Progenitor cell of endocrine pancreas (in vitro differentiated cells): ENCODE data around the gene MFN1. TPM values are rescaled to one million over a fixed set of nuclear protein-coding genes. Genes with fewer than 3 reads are reported as not detected.

ENCODE experiments used
- DNase-seq: peaks from one replicate; pipeline ENCODE4 v3.0.0; 2021; ENCODE audit warnings: low spot score; ENCODE audit not compliant: unreplicated experiment
- H3K27ac Mint-ChIP-seq: 2 replicates; pipeline ENCODE4 v1.8.0; 2021; ENCODE audit warnings: mild to moderate bottlenecking, moderate library complexity, mixed read lengths
- H3K27me3 Mint-ChIP-seq: 2 replicates; pipeline ENCODE4 v1.8.0; 2021; ENCODE audit warnings: mixed read lengths
- H3K36me3 Mint-ChIP-seq: 2 replicates; pipeline ENCODE4 v1.8.0; 2022; ENCODE audit warnings: mixed read lengths; ENCODE audit not compliant: insufficient read depth
- H3K4me1 Mint-ChIP-seq: 2 replicates; pipeline ENCODE4 v1.8.0; 2021; ENCODE audit warnings: low read depth, mixed read lengths
- H3K4me3 Mint-ChIP-seq: 2 replicates; pipeline ENCODE4 v1.8.0; 2021; ENCODE audit warnings: low read depth, mild to moderate bottlenecking, moderate library complexity, mixed read lengths
- H3K9me3 Mint-ChIP-seq: 2 replicates; pipeline ENCODE4 v1.8.0; 2021; ENCODE audit warnings: low read depth, mixed read lengths
- CTCF ChIP-seq: fragments of 200-600 bp; sonication (generic); IDR thresholded peaks from one replicate; pipeline ENCODE4 v1.5.0; 2021; ENCODE audit warnings: antibody characterized with exemption, mild to moderate bottlenecking; ENCODE audit not compliant: unreplicated experiment
- long read RNA-seq: library from polyadenylated mRNA; unstranded; transcript quantifications from one replicate; pipeline ENCODE4 v2.0.0, GENCODE V29; 2020
- total RNA-seq: library from RNA; stranded (reverse); gene quantifications from 2 replicates; pipeline ENCODE4 v1.2.1, GENCODE V29; 2021

The MFN1 gene
- 61.1 and 64.8 TPM in 2 replicates for total RNA-seq
- long read RNA-seq, full-length matches to known transcripts, result 50 of 118 reads
- long read RNA-seq, partial matches to known transcripts, result 44 of 118 reads
- long read RNA-seq, other reads (novel, unspliced or antisense), result 24 of 118 reads

- Mint-ChIP-seq H3K36me3 (peaks cover 5% of the 10 kb centered on the region), H3K9me3 (no peaks in the 10 kb centered on the region), H3K27me3 (no peaks in the 10 kb centered on the region), H3K27ac (peak within 1 kb of the TSS; percentile 98), H3K4me3 (peak within 1 kb of the TSS; percentile 100), H3K4me1 (peaks cover 10% of the 10 kb centered on the region)
- TF ChIP-seq CTCF, result no peak
- DNase-seq, result peak; percentile 68
These were observed at the start of gene MFN1 for GRCh38 chr3:179347345-179348194. TSS of gene MFN1 (plus strand) at chr3:179347709. CDS start at chr3:179348852, 1,143 bp downstream.

DNA sequence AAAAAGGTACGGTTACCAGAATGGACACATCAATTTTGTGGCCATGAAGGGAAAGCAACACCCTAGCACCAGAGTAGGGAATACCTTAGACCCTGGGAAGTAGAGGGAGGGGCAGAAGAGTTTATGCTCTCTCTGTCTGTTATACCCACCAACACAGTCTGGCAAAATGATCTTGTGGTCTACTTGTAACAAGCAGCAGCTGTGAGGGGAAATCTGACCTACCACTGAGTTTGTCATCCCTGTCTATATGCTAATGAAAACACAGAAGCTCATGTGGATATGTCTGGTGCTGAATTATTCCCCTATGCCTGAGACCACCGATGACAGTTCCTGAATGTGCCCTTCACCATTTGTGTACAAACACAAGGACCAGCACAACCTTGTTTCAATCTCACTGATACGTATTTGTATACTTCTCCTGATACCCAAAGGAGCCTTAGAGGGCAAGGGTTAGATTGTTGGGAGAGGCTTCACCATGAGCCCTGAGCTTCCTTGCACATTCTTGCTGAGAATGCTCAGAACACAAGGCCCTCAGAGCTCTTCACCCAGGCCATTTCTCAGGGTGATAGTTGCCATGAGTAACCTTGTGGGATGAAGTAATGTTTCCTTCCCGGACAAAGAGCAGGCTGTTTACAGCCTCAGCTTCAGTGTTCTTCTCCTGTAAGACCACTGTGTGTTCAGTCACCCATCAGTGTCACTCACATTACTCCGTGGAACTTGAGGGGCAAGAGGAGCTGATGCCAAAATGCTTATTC, 49.4 kb upstream of the MFN1 start:
- H3K9me3 Mint-ChIP-seq, result peaks cover 13% of the 10 kb centered on the region
- peak overlapping the region; percentile 86 for H3K27ac Mint-ChIP-seq
- H3K4me1 Mint-ChIP-seq, result peaks cover 6% of the 10 kb centered on the region
- no peaks in the 10 kb centered on the region for H3K27me3 Mint-ChIP-seq
- no peak for TF ChIP-seq CTCF
- H3K4me3 Mint-ChIP-seq, result no peak overlapping the region
- DNase-seq, result no peak
- H3K36me3 Mint-ChIP-seq, result no peaks in the 10 kb centered on the region

DNA sequence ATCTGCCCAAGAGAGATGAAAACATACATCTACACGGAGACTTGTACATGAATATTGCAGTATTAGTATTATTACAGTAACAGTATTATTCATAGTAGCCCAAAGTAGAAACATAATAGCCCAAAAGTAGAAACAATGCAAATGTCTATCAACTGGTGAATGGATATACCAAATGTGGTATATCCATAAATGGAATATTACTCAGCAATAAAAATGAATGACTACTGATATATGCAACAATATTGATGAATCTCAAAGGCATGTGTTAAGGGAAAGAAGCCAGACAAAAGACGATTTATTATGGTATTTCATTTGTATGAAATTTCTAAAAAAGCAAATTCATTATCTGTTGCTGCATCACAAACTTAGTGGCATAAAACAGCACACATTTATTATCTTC, 48.2 kb upstream of the MFN1 start:
- TF ChIP-seq CTCF, result no peak
- no peak overlapping the region for H3K27ac Mint-ChIP-seq
- H3K4me3 Mint-ChIP-seq, result no peak overlapping the region
- no peak for DNase-seq
- peaks cover 6% of the 10 kb centered on the region for H3K4me1 Mint-ChIP-seq
- no peaks in the 10 kb centered on the region for H3K27me3 Mint-ChIP-seq
- peaks cover 13% of the 10 kb centered on the region for H3K9me3 Mint-ChIP-seq
- no peaks in the 10 kb centered on the region for H3K36me3 Mint-ChIP-seq

- Mint-ChIP-seq H3K36me3 (no peaks in the 10 kb centered on the region), H3K4me1 (peaks cover 6% of the 10 kb centered on the region), H3K27me3 (no peaks in the 10 kb centered on the region), H3K27ac (no peak overlapping the region), H3K4me3 (no peak overlapping the region), H3K9me3 (peaks cover 13% of the 10 kb centered on the region)
- no peak for TF ChIP-seq CTCF
- no peak for DNase-seq
These were observed 47.4 kb upstream of the MFN1 start for GRCh38 chr3:179299999-179300613.

DNA sequence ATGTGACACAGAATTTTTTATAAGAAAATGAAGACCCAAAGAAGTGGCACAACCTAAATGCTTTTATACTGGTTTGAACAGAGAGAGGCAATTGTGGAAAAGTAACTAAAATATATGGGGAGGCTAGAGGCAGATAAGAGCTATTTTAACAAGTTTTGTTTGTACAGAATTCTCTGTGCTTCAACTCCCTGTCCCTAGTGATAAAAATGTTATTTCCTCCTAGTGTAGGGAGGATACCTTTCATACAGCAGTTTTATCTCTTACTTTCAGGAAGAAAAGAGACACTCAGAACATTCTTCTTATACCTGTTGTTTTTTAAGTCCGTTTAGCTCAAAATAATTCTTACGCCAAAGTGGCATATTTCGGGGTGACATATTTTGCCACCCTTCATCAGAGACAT, 45.9 kb upstream of the MFN1 start:
- no peak for DNase-seq
- Mint-ChIP-seq H3K27me3 (no peaks in the 10 kb centered on the region), H3K4me1 (peaks cover 6% of the 10 kb centered on the region), H3K4me3 (no peak overlapping the region), H3K36me3 (no peaks in the 10 kb centered on the region), H3K9me3 (peaks cover 12% of the 10 kb centered on the region), H3K27ac (no peak overlapping the region)
- no peak for TF ChIP-seq CTCF
